DOHH2 (cell line): ENCODE measurements around the gene P4HB.

ENCODE experiments used
- CTCF ChIP-seq: fragments of 200-600 bp; sonication (generic); IDR thresholded peaks from one replicate; pipeline ENCODE4 v1.5.1; 2014; ENCODE audit warnings: antibody characterized with exemption, mild to moderate bottlenecking, low read depth, low read length; ENCODE audit not compliant: poor library complexity, severe bottlenecking
- EZH2phosphoT487 ChIP-seq: fragments of 200-600 bp; sonication (generic); IDR thresholded peaks from 2 replicates; pipeline ENCODE4 v1.6.1; 2017; ENCODE audit warnings: borderline replicate concordance, mild to moderate bottlenecking, antibody characterized with exemption, low read length, moderate library complexity, mixed read lengths

DNA sequence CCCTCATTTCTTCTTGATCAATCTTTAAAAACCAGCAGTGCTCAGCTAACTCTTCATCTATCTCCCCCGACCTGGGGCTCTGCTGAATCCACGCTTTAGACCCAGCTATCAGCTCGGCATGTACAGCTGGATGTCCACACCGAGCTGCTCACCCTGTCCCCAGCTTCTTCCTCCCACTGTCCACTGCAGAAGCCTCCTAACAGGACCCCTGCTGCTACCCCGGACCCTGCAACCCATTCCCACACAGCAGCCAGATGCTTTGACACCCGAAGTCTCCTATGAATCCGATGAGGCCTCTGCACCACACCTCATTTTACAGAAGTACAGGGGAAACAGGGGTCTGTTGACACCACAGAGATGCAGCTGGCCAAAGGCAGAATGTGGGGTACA is 42.6 kb downstream of the P4HB start:
- TF ChIP-seq CTCF (no peak), EZH2phosphoT487 (no peak)
